Measurements from ENCODE around the gene AOC1.
"Not testable (repeated sequence)": the region's sequence is repeated elsewhere in the genome, so short reads cannot be mapped to it uniquely, and the experiment has no call there.

AOC1 gene

DNA sequence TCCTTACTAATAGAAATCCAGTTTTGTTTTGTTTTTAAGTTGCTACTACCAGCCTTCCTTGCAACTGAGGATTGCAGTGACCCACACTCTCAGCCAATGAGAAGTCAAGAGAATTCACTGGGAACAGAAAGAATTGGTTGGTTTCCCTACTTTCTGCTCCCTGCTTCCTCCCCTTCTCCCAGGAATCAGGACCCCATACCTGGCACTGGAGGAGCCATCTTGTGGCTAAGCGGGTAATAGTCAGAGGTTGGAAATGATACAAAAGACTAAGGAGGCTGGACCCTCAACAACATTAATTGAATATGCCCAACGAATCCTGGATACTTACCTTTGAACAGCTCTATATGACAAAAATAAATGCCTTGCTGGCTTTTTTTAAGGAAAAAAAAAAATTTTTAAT lies 45.5 kb upstream of the AOC1 start:
- no peak overlapping the region for H2AFZ ChIP-seq
- no peak overlapping the region for H3K9ac ChIP-seq
- H3K4me2 ChIP-seq (ENCODE audit: low read length), result no peak overlapping the region
- H3K27ac ChIP-seq, result no peak overlapping the region
- H3K9me3 ChIP-seq (ENCODE audit: control insufficient read depth, low read length), result no peaks in the 10 kb centered on the region
- no peaks in the 10 kb centered on the region for H3K27me3 ChIP-seq (ENCODE audit: control insufficient read depth, insufficient read depth, low read length)
- no peak overlapping the region for H3K4me3 ChIP-seq (ENCODE audit: low read depth, low read length)
- no peaks in the 10 kb centered on the region for H3K36me3 ChIP-seq (ENCODE audit: control insufficient read depth, insufficient read depth, low read length)
- no peaks in the 10 kb centered on the region for H3K4me1 ChIP-seq
- no peaks in the 10 kb centered on the region for H3K79me2 ChIP-seq
- TF ChIP-seq, protein P1, sequence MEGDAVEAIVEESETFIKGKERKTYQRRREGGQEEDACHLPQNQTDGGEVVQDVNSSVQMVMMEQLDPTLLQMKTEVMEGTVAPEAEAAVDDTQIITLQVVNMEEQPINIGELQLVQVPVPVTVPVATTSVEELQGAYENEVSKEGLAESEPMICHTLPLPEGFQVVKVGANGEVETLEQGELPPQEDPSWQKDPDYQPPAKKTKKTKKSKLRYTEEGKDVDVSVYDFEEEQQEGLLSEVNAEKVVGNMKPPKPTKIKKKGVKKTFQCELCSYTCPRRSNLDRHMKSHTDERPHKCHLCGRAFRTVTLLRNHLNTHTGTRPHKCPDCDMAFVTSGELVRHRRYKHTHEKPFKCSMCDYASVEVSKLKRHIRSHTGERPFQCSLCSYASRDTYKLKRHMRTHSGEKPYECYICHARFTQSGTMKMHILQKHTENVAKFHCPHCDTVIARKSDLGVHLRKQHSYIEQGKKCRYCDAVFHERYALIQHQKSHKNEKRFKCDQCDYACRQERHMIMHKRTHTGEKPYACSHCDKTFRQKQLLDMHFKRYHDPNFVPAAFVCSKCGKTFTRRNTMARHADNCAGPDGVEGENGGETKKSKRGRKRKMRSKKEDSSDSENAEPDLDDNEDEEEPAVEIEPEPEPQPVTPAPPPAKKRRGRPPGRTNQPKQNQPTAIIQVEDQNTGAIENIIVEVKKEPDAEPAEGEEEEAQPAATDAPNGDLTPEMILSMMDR (IDR thresholded peaks at IDR 0.05), result no peak

DNA sequence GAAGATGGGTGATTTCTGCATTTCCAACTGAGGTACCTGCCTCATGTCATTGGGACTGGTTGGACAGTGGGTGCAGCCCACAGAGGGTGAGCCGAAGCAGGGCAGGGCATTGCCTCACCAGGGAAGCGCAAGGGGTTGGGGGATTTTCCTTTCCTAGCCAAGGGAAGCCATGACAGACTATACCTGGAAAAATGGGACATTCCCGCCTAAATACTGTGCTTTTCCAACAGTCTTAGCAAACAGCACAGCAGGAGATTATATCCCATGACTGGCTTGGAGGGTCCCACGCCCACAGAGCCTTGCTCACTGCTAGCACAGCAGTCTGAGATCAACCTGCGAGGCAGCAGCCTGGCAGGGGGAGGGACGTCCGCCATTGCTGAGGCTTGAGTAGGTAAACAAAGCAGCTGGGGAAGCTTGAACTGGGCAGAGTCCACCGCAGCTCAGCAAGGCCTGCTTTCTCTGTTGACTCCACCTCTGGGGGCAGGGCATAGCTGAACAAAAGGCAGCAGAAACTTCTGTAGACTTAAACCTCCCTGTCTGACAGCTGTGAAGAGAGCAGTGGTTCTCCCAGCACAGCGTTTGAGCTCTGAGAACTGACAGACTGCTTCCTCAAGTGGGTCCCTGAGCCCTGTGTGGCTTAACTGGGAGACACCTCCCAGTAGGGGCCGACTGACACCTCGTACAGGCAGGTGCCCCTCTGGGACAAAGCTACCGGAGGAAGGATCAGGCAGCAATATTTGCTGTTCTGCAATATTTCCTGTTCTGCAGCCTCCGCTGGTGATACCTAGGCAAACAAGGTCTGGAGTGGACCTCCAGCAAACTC lies 44.5 kb upstream of the AOC1 start:
- H3K4me1 ChIP-seq; H3K4me3 ChIP-seq (ENCODE audit: low read depth, low read length); H3K4me2 ChIP-seq (ENCODE audit: low read length); H3K27ac ChIP-seq; H3K79me2 ChIP-seq; H2AFZ ChIP-seq; H3K9me3 ChIP-seq (ENCODE audit: control insufficient read depth, low read length); H3K36me3 ChIP-seq (ENCODE audit: control insufficient read depth, insufficient read depth, low read length); H3K9ac ChIP-seq; H3K27me3 ChIP-seq (ENCODE audit: control insufficient read depth, insufficient read depth, low read length): not testable (repeated sequence)

DNA sequence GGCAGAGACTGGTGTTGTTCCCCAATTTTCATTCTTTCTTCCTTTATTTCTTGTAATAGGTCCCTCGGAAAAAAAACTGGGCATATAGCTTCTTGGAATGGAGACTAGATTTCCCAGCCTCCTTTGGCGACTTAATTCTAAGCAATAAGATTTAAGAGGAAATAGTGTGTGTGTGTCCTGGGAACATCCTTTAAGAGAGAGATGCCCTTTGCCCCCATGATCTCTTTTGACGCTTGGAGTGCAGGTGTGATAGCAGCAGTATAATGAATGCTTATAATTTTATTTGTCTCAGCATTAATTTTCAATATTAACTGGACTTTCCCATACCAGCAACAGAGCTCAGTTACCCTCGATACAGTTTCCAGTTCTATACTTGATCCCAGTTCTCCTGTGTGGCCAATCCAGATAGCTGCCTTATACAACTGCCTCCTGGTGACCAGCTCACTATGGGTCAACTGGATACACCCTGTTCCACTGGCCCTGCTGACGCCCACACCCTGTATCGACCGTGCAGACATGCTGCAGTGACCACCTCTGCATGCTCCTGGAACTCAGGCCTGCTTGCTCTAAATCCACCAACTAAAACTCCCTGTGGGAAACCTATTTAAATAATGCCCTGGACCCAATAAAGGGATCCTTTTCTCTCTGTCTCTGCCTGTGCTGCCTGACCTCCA lies 37.9 kb upstream of the AOC1 start:
- Histone ChIP-seq H3K79me2 (no peaks in the 10 kb centered on the region), H3K27me3 (ENCODE audit: control insufficient read depth, insufficient read depth, low read length) (no peaks in the 10 kb centered on the region), H3K9me3 (ENCODE audit: control insufficient read depth, low read length) (no peaks in the 10 kb centered on the region), H3K4me1 (no peaks in the 10 kb centered on the region), H2AFZ (no peak overlapping the region), H3K27ac (no peak overlapping the region), H3K4me2 (ENCODE audit: low read length) (no peak overlapping the region), H3K36me3 (ENCODE audit: control insufficient read depth, insufficient read depth, low read length) (no peaks in the 10 kb centered on the region), H3K9ac (no peak overlapping the region), H3K4me3 (ENCODE audit: low read depth, low read length) (no peak overlapping the region)
- TF ChIP-seq, protein P1 (IDR thresholded peaks at IDR 0.05), result no peak

DNA sequence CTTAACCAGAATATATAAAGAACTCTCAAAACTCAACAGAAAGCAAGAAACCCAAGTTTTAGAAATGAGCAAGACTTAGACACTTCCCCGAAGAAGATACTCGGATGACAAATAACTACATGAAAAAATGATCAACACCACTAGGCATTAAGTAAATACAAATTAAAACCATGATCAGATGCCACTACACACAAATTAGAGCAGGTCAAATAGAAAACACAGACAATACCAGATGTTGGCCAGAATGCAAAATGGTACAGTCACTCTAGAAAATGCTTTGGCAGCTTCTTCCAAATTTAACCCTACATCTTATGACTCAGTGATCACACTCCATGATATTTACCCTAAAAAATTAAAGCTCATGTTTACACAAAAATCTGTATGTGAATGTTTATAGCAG lies 33.3 kb upstream of the AOC1 start:
- Histone ChIP-seq H3K4me1 (no peaks in the 10 kb centered on the region), H3K36me3 (ENCODE audit: control insufficient read depth, insufficient read depth, low read length) (no peaks in the 10 kb centered on the region), H3K4me3 (ENCODE audit: low read depth, low read length) (no peak overlapping the region), H3K4me2 (ENCODE audit: low read length) (no peak overlapping the region), H3K9ac (no peak overlapping the region), H2AFZ (no peak overlapping the region), H3K27me3 (ENCODE audit: control insufficient read depth, insufficient read depth, low read length) (no peaks in the 10 kb centered on the region), H3K9me3 (ENCODE audit: control insufficient read depth, low read length) (no peaks in the 10 kb centered on the region), H3K79me2 (no peaks in the 10 kb centered on the region), H3K27ac (no peak overlapping the region)
- TF ChIP-seq, protein P1 (IDR thresholded peaks at IDR 0.05), result no peak

DNA sequence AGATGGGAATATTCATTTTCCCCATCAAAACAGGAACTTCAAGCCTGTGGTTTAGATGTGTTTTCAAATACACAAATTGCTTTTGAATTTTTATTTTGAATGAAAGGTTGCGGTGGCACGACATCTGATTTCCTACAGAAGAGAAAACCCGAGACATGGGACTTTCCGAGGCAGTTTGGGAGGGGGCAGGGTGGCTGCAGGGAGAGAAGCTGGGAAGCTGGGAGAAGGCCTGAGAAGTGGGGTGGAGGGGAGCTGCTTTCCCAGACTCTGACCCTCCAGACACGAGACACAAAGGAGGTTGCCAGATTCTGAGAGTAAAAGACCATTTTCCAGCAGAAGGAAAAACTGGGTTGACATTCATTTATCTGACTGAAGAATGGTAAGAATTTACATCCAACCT lies 32.2 kb upstream of the AOC1 start:
- TF ChIP-seq, protein P1 (IDR thresholded peaks at IDR 0.05), result no peak
- Histone ChIP-seq H3K27me3 (ENCODE audit: control insufficient read depth, insufficient read depth, low read length) (no peaks in the 10 kb centered on the region), H2AFZ (no peak overlapping the region), H3K4me3 (ENCODE audit: low read depth, low read length) (no peak overlapping the region), H3K79me2 (no peaks in the 10 kb centered on the region), H3K27ac (no peak overlapping the region), H3K4me2 (ENCODE audit: low read length) (no peak overlapping the region), H3K36me3 (ENCODE audit: control insufficient read depth, insufficient read depth, low read length) (no peaks in the 10 kb centered on the region), H3K9me3 (ENCODE audit: control insufficient read depth, low read length) (no peaks in the 10 kb centered on the region), H3K4me1 (no peaks in the 10 kb centered on the region), H3K9ac (no peak overlapping the region)
